Fibroblast of skin of right quadriceps (primary cell): ENCODE data around the gene PCNX1.
"Not testable (repeated sequence)": the region's sequence is repeated elsewhere in the genome, so short reads cannot be mapped to it uniquely, and the experiment has no call there.

ENCODE experiments used
- DNase-seq: peaks from one replicate; pipeline ENCODE4 v3.0.0-alpha.2; 2013

Gene PCNX1

DNA sequence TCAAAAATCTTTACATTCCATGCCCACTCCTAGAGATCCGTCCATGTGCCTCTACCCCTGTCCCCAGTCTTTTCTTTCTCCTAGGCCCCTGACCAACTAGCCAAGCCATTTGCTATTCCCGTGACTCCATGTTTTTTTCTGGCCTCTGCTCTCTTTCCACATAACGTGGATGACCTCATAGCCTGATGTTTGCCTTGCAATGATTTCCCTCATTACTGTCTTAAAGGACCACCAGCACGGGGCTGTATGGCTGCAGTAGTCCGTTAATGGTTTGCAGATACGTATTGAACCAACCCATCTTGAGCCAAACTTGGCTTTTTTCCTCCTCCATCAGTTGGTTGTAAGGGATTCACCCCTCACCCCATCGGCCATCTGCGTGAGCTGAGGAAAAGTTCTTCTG lies 226.0 kb downstream of the PCNX1 start:
- no peak for DNase-seq

DNA sequence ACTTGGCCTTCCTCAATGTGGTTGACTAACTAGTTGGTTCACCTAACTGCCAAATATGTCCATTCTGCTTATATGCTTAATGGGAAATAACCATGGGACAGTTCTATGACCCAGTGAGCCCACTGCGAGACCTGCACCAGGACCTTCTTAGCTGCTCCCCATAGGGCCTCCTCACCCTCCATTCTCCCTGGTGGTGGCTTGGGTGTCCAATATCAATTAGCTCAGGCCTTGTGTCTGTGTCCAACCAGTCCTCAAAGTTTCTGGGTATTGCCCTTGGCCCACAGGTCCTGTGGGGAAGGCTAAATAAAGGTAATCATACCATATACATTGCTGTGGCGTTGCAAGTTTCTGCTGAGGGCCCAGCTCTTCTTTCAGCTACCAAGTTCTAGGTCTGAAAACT lies 228.2 kb downstream of the PCNX1 start:
- no peak for DNase-seq

DNA sequence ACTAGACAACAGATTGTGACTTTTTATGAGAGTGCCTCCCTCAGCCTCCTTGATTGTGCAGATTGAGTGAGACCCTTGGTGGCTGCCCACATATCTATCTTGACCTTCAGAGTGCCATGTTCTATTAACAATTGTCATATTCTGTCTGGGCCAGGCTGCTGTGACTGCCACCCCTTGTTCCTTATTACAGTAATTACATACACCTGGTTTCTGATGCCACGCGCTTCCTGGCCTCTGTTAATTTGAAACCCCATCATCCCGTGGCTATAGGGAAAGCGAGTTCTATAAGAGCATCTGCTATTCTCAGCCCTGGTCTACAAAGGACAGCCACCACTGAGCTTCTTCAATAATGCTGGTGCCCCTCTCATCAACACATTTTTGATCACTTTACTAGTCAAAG lies 228.7 kb downstream of the PCNX1 start:
- no peak for DNase-seq

GRCh38 chr14:71136386-71137060 lies 229.3 kb downstream of the PCNX1 start:
- DNase-seq, result no peak

DNA sequence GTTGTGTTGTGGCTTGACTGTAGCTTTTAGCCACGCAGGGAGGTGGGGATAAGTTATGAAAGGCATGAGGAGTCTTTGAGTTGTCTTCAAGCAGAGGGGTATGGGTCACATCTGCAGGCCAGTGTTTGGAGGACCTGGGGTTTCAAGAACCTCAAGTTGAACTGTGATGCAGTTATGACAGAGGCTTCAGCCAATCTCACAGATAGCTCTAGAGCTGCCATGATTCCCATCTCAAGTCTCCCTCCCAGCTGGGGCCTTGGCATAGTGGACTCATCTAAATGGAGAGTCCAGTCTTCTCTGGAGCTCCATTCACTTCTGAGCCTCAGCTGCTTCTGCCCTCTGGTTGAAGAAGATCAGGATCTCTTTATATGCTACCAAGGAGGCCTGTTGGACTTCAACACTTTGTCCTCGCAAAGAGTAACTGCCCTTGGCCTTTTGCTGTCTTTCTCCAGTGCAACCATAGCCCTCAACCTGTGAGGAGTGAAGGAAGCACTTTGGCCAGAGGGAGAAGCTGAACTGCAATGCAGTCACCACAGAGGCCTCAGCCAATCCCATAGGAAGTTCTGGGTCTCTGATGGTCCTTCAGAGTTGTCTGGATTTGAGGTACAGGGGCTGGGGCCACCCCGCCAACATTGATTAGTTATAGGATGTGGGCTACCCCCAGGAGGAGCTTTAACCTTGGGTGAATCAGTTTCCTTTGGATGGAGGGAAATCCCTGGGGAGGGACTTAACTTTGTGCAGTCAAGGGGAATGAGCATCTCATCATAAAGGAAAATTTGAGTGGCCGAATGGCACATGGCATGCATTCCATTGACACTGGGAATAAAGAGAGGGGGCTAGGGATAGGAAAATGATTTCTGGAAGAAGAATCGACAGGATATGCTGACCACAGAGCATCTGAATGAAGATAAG lies 230.5 kb downstream of the PCNX1 start:
- no peak for DNase-seq

GRCh38 chr14:71138448-71139293 lies 231.4 kb downstream of the PCNX1 start:
- DNase-seq, result peak; percentile 53

DNA sequence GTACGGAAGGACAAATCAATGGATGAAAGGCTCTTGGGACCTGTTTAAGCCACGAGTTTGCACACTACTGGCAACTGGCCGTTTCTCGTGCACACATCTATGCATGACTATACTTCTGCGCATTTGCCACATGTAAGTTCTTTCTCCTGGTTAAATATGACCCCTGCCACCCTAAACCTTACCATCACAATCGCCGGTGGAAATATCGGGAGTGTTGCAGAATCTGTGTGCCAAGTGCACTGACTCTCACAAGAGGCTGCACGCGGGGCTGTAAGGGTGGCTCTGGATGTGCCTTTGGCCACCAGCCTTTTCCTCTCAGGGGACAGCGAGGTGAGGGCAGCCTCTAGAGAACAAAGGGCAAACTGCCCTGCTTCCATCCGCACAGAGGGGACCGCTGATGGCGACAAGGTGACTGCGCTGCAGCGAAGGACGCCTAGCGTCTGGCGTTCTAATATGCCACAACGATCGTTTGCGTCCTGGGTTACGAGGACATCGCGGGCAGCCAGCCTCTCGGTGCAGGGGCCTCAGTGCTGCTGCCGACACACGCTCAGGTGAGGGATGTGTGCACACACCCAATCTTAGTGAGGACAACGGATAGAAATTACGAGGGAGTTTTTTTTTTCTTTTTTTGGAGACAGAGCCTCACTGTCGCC lies 232.2 kb downstream of the PCNX1 start:
- no peak for DNase-seq

GRCh38 chr14:71140157-71140556 lies 232.9 kb downstream of the PCNX1 start:
- no peak for DNase-seq

GRCh38 chr14:71141701-71142374 lies 234.6 kb downstream of the PCNX1 start:
- DNase-seq, result peak; percentile 73

- DNase-seq, result peak; percentile 98
These were observed 235.2 kb downstream of the PCNX1 start for GRCh38 chr14:71142375-71143038.

GRCh38 chr14:71143381-71144290 lies 236.4 kb downstream of the PCNX1 start:
- peak; percentile 87 for DNase-seq

DNA sequence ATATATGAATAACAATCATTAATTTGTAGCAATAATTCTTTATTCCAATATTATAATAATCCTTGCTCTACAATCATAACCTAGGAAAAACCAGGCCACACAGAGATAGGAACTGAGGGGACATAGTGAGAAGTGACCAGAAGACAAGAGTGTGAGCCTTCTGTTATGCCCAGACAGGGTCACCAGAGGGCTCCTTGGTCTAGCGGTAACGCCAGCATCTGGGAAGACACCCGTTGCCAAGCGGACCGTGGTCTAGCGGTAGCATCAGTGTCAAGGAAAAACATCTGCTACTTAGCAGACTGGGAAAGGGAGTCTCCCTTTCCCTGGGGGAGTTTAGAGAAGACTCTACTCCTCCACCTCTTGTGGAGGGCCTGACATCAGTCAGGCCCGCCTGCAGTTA lies 240.1 kb downstream of the PCNX1 start:
- not testable (repeated sequence) for DNase-seq

- DNase-seq, result no peak
These were observed 241.4 kb downstream of the PCNX1 start for GRCh38 chr14:71148627-71149026.

DNA sequence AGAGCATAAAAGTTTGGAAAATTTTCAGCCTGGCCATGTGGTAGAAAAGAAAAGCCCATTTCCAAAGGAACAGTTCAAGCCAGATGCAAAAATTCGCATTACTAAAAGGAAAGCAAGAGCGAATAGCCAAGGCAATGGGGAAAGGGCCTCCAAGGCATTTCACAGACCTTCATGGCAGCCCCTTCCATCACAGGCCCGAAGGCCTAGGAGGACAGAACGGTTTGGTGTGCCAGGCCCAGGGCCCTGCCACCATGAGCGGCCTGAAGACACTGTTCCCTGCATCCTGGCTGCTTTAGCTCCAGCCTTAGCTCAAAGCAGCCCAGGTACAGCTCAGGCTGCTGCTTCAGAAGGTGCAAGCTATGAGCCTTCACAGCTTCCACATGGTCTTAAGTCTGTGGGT lies 243.5 kb downstream of the PCNX1 start:
- no peak for DNase-seq

DNA sequence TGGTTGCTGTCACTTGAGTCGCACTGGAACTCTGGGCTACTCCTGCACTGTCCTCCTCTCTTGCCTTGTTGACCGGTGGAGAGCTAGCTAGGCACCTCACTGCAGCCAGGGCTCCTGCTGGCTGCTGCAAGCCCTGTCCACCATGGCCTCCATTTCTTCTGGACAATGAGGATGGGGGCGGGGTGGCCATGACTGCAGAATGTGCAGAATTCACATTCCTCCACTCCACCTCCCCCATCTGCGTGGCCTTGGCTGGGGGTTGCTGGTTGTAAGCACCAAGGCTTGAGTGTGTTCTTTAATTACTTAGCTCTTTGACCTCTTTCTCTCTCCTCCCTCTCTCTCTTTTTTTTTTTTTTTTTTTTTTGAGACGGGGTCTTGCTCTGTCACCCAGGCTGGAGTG lies 248.5 kb downstream of the PCNX1 start:
- DNase-seq, result peak; percentile 15

DNA sequence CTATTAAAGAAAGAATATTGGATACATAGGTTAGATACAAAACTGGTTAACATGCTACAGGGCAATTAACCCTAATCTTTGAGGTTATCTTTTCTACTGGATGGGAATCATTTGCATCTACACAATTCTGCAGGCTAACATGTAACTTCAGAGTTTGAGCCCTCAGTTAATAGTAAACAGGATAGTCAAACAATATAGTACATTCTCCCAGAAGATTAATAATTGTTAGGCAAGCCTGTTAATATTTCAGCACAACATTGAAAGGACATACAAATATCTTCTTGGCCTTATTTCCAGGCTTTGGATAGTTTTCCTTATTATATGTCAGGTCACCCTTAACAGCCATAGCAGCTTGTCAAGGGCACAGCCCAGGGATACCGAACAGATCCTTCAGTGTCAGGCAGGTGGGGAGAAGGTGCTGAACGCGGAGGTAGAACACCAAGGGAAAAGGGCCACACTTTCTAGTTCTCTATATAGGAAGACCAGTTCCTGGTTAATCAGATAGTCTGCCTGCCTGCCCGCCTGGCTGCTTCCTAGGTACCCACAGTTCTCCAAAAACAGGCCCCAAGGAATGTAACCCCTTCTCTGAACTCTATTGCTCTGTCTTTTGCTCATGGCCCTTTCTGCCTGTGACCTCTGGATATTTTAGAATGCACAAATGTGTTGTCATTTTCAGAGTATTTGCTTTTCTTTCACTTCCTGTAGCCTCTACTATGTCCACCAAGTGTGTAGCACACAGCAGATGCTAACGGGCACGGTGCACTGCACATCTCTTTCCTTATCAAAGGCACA lies 256.0 kb downstream of the PCNX1 start:
- no peak for DNase-seq

GRCh38 chr14:71163842-71164629 lies 256.8 kb downstream of the PCNX1 start:
- no peak for DNase-seq
